Heart left ventricle (tissue), 13 donors: ENCODE data around the gene PANK4.

Source experiments
- CTCF ChIP-seq, 12 donors: fragments of 200-600 bp; sonication (generic) in 4 of 12; IDR thresholded peaks; one replicate each; pipeline versions ENCODE4 v1.5.0 to v1.8.0; 2018 to 2022; ENCODE audit warnings: antibody characterized with exemption in 12 of 12, mild to moderate bottlenecking in 5 of 12
- POLR2A ChIP-seq, 2 donors: fragments of 450-650 bp; IDR thresholded peaks; one replicate each; pipeline ENCODE4 v1.6.1; 2017; ENCODE audit warnings: antibody characterized with exemption in 2 of 2, mild to moderate bottlenecking in 2 of 2, moderate library complexity in 2 of 2
- donor health status: ischemic (EF 13 %, LVEDD 7.1; RV severe dilation, severe dysfunction).
- donor health status: DM: no; HTN: yes; CAD: no.
- donor health status: DM: no; HTN: no; CAD: no.
- donor health status: ischemic (EF 25% LVEDD 6.9; RV normal size, moderate dysfunction).
- donor health status: ischemic (EF 25% LVEDD 5.7; RV mildly dilated, moderate dysfunction).
- donor health status: ischemic (EF 35%, LVEDD 5.7; RV mildly dilated, moderate dysfunction).
- donor health status: nonischemic (EF 11% LVEDD 7.7; RV severe dilation, severe dysfunction).
- donor health status: DM: yes; HTN: yes; CAD: no.
- donor health status: PGD.
- donor health status: ischemic (EF 29% LVEDD 5.4; RV normal size, mild dysfunction).
- donor health status: nonischemic (EF 23%, LVEDD 6.1; RV moderate dilation, normal function).

- no peak for TF ChIP-seq CTCF (IDR thresholded peaks at IDR 0.05)
- no peak for TF ChIP-seq POLR2A (IDR thresholded peaks at IDR 0.05)
Observed at GRCh38 chr1:2492091-2492490, 34.3 kb downstream of the PANK4 start.
